T47D (cell line): Measurements from ENCODE around the gene PERP.

Experiments
- DNase-seq, 2 experiments: peaks; one replicate each; pipeline versions ENCODE4 v3.0.0 to v3.0.0-alpha.2; 2011 to 2012; ENCODE audit warnings: low read depth in 1 of 2, low spot score in 1 of 2
- JUND ChIP-seq: IDR thresholded peaks from 2 replicates; pipeline ENCODE4 v1.6.1; 2012; ENCODE audit warnings: low read depth
- in situ Hi-C: cut with HindIII; loops from 2 replicates; pipeline ENCODE4 v1.10.0; 2016; ENCODE audit warnings: low sequenced_read_pairs, low pct_unique_long_range_greater_than_20kb

Gene PERP

DNA sequence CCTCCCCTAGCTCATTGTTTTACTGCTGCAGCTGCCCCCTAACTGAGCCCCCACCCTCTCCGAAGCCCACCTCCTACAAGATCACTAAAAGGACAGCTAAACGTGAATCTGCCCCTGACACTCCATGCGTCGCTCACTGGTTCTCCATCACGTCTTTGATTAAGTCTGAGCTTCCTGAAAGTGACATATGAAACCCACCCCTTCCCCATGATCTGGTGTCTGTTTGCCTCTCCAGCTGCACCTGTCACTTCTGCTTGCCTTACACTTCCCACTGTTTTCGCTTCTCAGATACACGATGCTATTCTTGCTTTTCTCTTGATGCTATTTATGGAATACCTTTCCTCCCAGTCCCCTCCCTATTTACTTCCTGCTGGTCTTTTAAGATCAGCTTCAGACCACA lies 8.0 kb upstream of the PERP start:
- TF ChIP-seq JUND: no peak
- no peak for DNase-seq
- in situ Hi-C loops: no loop called here

DNA sequence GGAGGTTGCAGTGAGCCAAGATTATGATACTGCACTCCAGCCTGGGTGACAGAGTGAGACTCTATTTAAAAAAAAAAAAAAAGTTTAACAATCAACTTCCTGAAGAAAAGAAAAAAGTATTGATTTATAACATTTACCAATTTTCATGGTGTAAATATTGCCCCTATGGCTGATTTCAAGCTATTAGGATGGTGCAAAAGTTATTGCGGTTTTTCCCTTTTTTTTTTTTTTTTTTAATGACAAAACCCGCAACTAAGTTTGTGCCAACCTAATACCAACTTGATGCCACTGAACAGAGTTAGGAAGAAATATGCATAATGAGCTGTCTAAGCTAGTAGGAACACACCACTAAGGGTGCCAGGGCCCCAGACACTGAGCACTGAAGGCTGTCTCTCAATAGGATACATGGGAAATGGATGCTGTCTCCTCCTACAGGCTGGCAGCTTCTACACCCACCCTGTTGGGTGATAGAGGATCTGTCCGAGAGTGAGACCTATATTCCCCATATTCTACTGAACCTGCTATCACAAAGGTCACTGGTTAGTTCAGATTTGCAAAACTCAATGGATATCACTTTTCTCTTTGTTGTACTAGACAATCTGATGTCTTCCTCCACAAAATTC lies 6.5 kb upstream of the PERP start:
- in situ Hi-C loops: no loop called here
- no peak for TF ChIP-seq JUND
- no peak for DNase-seq

DNA sequence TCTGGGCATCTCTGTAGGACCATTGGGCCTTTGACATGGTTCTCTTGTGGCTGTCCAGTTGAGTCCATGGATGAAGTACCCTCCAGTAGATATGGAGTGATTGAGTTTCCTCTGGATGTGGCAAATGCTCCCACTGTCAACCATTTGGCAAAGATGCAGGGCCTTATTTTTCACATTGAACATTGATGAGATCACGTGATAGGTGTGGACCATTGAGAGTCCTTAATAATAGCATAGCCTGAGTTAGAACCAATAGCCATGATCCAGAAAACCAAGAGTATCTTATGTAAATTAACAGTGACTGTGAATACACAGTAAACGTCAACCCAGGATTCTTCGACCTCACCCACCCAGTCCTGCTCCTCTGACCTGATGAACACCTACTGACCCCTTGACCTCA lies 3.0 kb upstream of the PERP start:
- no peak for TF ChIP-seq JUND
- no peak for DNase-seq
- in situ Hi-C loops: no loop called here

DNA sequence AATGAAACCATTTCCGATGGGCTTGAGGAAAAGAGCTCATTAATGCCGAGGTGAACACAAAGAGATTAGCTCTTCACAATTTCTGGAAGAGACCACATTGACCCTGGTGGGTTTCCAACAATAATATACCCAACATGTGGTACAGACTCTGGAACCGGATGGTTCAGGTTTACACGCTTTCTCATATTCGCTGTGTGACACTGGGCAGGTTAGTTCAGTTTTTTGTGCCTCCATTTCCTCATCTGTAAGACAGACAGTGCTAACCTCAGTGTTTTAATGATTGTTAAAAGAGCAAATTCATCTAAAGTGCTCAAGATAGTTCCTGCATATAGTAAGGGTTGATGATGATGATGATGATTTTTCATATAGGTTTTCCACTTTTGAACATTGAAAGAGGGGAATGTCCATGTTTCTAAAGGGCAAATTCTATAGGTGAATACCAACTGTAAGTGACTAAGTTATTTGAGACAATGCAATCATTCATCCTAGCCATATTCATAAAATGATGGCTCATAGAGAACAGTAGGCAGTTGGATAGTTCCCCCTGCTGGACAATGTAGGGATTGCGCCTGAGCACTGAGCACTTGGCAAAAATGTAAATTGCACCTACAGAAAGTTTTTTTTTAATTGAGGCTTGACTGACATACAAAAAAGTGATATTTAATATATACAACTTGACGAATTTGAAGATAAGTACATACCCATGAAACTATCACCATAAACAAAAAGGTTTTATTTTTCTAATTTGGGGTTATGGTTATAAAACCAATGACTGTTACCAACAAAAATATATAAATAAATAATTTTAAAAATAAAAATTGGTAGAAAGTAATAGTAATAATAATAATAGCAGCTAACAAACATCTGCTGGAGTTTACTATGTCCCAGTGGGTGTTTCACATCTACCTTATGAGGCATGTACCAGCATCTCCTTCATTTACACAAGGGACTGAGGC lies 2.1 kb upstream of the PERP start:
- DNase-seq: peak; percentile 16 to 74
- in situ Hi-C loops: no loop called here

DNA sequence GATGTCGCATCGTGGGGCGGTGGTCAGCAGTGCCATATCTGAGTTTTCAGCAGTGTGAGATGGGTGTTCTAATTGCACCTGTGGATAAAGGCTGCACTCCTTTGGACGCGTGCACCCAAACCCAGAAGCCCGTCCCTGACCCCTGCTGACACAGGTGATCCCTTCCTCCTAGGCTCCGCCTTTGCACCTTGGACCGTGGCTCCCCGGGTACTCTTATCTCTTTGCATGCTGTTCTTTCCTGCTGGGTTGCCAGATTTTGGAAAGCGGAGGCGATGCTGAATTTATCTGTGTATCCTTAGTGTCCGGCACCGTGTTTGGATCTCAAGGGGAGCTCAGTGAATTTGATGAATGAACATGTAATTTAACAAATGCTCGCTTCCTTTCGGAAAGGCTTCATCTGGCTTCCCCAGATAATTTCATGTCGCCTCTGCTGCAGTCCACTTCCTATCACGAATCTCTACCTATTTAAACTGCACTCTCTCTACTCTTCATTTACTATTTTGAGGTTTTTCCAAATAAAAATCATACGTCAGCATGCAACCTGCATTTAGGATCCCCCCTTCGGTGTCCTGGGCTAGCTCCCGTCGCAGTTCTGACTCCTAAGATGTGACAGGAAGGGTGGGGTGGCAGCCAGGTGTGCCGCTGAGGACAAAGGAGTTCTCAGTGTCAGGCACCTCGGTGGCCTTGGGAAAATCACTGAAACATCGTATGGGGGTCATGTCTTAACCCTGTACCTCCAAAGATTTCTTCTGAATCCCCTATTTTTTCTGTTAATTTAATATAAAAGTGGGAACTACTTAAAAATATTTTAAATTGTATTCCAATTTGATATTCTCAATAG lies 753 bp upstream of the PERP start:
- in situ Hi-C loops: no loop called here
- DNase-seq: no peak
- no peak for TF ChIP-seq JUND

More for the DNA sequence above, 2.1 kb upstream of the PERP start:
- TF ChIP-seq JUND: no peak

DNA sequence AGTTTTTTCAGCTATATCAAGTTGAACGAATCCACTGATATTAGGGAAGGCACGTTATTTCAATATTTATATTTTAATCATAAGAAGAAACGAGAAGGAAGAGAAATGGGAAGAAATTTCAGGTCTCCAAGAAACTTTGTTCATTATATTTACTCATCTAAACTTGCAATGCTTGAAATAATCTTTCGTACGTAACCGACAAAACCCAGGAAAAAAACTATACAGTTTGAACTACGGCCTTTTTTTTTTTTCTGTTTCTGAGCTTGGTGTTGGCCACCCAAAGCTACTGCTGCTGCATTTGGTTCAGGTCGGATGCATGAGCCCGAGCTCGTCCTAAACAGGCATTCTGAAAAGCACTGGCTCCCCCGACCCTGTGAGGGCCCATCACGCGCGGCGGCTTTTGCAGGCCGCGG lies 548 bp downstream of the PERP start:
- TF ChIP-seq JUND: no peak
- no peak for DNase-seq
- in situ Hi-C loops: no loop called here

DNA sequence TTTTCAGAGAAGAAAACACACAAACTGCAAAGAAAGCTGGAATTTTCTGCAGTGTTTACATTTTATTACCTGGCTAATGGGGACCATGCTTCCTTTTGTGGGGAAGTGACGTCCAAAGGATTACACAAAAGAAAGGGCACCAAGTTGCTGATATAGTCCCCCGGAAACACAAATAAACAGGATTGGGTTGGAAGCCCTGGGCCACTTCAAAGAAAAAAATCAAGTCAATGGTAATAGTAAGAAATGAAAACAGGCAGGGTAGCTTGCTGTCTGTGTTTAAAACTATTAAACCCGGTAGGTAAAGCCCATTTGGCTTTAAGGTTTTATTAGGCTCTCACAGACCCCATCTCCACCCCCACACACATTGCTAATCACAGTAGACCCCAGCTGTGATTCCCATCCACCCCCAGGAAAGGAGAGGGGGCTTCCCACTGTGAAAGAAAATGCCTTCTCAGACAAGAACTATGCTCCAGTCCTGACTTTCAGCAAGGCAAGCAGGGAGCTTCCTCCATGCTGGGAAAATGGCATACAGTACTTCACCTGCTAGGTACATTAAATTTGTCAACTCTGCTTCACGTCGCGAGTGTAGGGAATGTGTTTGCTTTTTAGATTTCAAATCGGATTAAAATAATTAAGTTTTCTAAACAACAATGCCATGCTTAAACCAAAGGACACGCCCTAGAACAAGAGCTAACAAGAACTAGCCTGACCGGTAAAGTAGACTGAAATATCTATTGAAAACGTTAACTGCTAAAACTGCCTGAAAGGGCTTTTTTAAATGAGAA lies 1.1 kb downstream of the PERP start:
- in situ Hi-C loops: no loop called here

DNA sequence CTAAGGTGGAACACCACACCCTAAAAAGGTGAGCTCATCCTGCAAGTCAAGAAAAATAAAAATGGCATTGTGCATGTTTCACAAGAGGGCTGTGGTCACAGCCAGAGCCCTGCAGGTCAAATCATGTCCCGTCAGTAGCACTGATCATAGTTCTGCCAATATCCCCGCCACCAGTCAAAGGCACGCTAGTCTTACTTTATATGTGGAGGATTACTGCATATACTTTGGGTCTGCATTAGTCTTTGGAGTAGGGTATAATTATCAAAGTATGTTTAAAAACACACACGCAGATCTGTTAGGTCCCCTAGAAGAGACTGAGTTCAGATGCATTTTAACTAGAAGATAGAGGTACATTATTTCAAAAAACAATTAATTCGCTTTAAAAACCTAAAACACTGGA lies 1.8 kb downstream of the PERP start:
- no peak for TF ChIP-seq JUND
- no peak for DNase-seq
- in situ Hi-C loops: no loop called here

More for the DNA sequence above, 1.1 kb downstream of the PERP start:
- DNase-seq: peak; percentile 39 to 73
- no peak for TF ChIP-seq JUND

DNA sequence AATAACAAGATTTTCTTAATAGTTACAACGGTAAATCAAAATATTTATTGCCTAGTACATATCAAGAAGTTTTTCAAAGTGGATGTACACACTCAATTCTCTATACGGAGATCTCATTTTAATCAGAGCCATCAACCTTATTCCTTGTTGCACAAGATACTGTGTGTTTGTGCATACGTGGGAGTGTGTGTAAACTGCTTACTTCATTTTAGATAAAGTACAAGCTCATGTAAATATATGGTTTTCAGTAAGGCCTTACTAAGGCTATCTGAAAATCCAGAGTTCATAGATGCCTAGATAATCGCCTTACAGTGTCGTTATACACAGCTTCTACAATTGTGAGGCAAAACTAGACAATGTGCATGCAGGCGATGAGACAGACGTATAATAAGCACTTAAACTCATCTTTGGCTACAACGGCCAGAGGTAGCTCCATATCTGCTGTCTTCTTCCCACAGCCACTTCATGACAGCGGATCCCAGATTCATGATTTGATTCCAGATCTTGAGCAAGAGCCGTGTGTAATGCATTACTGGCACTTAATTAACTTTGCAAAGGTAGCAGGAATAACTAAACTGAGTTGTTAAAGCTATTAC lies 2.5 kb downstream of the PERP start:
- in situ Hi-C loops: no loop called here
- DNase-seq: no peak
- no peak for TF ChIP-seq JUND

DNA sequence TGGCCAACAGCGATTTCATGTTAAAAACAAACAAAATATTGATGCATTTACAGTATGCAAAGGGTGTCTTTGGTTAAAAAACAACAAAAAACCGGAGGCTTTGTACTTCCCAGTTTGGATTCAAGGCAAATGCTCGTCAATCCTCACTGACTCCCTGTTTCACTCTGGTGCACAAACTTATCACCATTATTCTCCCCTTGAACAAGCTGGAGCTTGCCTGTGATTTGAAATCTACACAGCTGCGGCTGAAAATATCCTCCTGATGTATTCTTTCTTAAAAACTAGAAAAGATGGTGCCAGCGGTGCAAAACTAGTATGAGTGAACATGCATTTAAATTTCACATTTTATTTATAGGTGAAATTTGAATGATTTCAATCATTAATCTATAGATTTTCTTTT lies 3.3 kb downstream of the PERP start:
- no peak for TF ChIP-seq JUND
- DNase-seq: no peak
- in situ Hi-C loops: no loop called here

DNA sequence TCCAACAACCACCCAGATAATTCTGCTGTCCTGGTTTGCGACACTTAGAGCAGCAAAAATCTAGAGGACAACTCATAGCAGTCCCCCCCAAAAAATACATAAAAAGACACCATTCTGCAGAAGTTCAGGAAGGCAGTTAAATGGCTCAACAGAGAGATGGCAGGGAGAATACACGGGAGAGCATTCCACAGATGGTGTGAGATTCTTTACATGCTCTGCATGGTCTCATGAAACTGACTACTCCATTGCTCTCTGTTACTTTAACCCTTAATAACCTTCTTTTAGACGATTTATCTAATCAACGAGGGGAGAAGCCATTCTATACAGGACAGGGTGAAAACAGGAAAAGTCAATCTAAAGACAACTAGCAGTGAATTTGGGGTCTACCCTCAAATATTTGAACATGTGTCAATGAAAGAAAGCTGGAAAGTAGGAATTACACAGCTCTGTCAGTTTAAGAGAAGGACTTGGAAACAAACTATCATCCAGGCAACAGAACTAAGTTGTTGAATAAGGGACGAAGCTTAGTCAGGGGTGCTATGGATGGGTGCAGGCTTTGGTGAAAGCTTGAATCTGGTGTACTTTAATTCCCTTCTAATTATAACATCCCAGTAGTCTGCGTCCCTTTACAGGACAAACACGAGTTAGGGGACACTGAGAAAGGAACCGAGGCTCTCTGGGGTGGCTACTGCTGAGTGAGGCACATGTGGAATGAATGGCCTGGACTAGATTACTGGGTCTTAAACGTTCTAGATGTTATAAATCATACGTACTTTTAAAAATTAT lies 5.1 kb downstream of the PERP start:
- in situ Hi-C loops: no loop called here
- TF ChIP-seq JUND: no peak
- no peak for DNase-seq
